KBM-7 (cell line): ENCODE data around the gene DNAJC5.

Experiments used
- DNase-seq: peaks from one replicate; pipeline ENCODE4 v3.0.0-alpha.2; 2015
- in situ Hi-C: fragments of 300-500 bp; cut with MboI; formaldehyde crosslinking; loops from 2 replicates; pipeline ENCODE4 v1.14.3; 2020; ENCODE audit warnings: low sequenced_read_pairs, low pct_unique_long_range_greater_than_20kb, mixed read lengths

Gene DNAJC5

DNA sequence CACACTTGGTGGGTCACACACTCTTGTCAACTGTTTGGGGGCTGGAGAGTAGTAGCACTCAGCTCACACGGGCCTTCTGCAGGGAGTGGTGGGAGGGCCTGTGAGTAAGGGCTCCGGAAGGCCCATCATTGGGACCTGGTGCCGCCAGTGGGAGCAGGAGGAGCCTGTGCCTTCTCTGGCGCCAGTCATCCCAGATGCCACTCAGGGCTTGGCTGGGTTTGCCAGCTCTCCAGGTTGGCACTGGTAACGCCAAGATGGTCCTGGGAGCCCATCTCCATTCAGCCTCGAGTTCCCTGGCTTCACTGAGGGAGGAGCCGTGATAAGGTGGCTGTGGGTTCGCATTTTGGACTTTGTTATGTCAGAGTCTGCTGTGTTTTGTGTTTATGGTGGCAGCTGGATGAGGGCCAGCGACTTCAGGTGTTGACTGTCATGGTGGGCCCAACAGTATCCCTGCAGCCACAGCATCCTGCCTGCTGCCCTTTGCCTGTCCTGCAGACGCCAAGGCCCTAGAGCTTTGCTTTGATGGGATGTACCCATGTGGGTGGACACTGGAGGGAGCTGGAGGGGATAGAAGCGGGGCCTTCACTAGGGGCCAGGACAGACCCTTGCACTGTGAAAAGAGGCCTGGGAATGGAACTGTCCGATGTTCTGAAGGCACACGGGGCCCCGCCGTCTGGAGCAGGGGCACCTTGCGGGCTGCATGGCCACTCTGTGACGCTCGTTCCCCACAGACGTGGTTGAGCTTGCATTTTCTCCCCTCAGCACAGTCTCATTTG lies 13.3 kb upstream of the DNAJC5 start:
- no peak for DNase-seq
- in situ Hi-C loops, result no loop called here

DNA sequence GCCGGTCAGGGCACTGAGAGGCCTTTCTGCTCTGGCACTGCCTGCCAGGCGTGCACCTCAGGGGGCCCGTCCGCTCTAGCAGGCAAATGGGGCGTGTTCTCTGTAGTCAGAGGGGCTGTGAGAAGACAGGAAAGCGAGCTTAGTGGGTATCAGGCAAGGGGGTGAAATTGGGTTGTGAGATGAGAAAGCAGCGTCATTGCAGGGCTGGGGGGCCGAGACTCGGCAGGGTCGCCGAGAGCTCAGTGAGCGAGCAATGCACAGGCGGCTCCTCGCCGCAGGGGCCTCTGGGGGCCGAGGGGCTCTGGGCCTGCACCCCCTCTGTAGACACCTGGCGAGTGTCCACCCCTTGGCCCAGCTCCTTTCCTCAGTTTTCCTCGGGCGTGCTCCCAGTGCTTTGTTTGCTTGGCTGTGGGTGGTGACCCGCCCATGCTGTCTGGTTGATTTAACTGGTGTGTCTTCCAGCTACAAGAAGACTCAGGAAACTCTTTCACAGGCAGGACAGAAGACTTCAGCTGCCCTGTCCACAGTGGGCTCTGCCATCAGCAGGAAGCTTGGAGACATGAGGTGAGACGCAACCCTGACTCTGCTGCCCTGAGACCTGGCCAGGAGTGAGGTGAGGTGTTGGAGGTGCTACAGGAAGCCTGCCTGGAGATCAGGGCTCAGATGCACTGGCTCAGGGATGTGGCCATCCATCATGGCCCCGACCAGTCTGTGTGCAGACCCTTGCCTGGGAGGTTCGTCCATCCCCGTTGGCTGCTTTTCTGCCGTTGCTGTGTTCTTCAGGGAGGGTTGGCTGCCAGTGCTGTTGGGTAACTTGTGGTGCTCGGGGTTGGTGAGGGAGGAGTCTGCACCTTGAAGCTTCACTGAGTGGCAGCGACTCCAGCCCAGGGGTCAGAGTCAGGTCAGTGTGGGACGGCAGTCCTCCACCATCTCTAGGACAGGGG lies 12.4 kb upstream of the DNAJC5 start:
- in situ Hi-C loops, result no loop called here

DNA sequence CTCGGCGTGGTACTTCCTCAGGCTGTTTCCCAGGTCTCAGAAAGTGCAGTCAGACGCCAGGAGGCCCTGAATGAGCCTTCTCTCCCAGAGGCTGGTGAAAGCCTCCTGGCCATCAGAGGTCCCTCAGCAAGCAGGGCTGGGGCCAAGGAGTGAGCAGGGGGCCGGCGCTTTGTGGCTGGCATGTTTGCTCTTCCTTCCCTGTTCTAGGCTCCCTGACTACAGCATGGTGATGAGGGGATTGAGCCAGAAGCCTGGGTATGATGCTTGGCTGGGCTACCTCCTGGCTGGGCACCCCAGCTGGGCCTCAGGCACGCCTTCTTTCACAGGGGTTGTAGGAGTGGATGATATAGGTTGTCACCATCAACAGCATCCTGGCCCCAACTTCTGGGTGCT lies 11.7 kb upstream of the DNAJC5 start:
- in situ Hi-C loops, result no loop called here
- no peak for DNase-seq

More for the DNA sequence above, 12.4 kb upstream of the DNAJC5 start:
- no peak for DNase-seq

DNA sequence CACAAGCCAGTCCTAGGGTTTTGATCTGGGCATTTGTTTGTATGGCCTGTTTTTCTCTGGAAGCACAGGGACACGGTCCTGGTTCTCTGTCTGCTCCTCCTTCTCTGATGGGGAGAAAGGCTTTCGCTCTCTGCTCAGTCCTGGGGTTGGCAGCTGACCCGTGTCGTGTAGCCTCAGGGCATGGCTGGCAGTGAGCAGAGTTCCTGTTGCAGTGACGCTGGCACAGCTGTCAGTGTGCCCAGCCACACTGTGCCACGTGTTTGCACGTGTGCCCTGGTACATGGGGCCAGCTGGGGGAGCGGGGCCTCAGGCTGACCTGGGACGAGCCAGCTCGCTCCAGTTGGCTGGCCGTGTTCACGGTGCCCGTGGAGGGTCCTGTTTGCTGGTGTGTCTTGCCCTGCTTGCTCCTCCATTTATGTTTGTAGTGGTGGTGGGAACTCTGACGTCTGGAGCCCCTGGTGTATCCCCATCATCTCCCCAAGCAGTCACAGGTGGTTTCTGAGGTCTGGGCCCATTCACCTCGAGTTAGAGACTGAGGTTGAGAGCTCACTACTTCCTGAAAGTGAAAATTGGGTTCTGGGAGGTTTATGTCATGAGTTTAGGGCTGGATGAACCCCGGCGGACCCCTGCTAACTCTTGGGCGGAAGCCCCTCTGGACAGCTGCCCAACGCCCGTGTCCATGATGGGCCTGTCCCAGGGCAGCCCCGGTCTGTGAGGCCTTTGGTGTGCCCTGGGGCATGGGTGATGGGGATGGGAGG lies 10.2 kb upstream of the DNAJC5 start:
- in situ Hi-C loops, result no loop called here
- DNase-seq, result no peak

DNA sequence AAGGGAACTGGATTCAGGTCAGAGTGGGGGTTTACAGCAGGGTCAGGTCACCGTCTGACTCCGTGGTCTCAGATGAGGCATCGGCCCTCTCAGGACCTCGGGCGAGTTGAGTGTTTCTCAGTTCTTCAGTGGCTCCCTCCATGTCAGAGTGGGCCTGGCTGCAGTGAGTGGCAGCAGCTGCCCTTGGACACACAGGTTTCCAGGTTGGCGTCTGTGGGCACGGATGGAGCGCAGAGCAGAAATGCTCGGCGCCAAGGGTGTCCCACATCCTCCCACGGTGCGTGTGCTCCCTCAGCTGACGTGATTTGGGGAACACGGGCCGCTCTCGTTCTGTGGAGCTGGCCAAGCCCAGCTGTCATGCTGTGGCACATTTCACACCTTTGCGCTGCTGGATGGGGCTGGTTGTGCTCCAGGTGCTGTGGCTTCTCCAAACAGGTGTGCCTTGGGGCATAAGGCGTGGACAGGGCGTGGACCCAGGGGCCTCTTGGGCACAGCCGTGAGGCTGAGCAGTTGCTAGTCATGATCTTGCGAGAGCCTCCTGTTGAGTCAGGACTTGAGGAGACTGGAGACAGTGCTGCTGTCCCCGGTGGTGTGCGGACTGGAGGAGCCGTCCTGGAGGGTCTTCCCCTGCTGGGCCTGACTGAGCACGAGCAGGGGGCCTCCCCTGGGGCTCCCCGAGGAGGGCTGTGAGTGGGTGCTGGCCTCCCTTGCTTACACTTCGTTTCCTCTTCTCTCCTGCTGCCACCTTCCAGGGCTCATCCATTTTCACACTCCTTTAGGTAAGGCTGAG lies 9.5 kb upstream of the DNAJC5 start:
- in situ Hi-C loops, result no loop called here
- no peak for DNase-seq

DNA sequence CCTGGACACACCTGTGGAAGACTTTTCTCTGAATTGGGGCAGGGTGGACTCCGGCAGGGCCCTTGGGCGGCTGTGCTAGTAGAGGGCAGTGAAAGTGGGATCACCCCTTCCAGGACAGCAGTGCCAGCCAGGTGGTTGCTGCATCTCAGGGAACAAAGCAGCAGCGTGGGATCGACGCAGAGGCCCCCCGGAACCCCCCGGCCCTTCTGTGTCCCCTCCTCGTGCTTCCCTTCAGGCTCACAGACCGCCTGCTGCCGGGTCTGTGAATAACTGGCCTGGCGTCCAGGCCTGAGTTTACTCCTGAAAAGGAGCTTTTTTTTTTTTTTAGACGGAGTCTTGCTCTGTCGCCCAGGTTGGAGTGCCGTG lies 8.9 kb upstream of the DNAJC5 start:
- in situ Hi-C loops, result no loop called here
- no peak for DNase-seq

DNA sequence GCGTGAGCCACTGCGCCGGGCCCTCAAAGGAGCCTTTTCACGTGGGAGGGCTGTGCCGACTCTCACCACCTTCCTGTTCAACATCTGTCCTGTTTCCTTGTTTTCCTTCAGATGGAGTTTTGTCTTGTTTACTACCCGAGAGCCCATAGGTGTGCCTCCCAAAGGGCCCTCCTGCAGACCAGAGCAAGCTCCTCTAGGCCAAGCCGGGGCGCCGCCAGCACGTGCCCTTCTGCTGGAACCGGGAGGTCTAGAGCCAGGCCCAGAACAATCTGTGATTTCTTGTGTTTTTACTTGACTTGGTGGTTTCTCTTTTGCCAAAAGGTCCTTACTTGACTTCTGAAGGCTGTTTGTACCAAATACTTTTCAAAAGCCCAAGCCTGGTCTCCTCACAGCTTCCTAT lies 8.0 kb upstream of the DNAJC5 start:
- no peak for DNase-seq
- in situ Hi-C loops, result no loop called here

DNA sequence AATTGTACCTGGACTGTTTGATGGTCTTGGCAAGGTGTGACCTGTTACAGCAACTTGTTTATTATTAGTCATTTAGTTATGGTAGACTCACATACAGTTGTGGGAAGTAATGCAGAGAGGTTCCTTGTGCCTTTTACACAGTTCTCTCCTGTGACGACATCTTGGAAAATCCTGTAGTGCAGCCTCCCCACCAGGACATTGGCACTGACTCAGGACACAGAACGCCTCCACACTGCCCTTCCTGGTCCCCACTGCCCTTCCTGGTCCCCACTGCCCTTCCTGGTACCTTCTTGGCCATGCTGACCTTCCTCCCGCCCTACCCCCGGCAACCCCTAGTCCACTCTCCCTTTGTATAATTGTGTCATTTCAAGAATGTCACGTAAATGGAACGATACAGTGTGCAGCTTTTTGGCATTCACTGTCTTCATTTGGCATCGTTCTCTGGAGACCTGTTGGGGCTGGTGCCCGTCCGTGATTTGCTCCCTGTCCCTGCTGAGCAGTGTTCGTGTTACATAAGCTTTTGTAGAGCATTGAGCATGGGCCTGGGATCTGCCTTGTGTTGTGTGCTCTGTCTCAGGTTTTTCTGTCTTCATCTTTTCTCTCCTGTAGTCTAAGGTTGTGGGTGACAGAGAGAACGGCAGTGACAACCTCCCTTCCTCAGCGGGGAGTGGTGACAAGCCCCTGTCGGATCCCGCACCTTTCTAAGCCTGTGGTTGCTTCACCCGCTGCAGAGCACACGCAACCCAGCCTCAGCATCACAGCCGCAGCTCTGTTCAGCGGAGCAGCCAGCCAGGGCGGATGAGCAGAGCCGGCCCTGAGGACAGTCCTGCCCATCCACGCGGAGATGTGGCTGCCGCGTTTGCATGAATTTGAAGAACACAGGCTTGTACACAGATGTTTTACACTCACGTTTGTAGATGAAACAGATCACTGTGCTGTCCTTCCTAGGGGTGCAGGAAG lies 5.4 kb upstream of the DNAJC5 start:
- no peak for DNase-seq

DNA sequence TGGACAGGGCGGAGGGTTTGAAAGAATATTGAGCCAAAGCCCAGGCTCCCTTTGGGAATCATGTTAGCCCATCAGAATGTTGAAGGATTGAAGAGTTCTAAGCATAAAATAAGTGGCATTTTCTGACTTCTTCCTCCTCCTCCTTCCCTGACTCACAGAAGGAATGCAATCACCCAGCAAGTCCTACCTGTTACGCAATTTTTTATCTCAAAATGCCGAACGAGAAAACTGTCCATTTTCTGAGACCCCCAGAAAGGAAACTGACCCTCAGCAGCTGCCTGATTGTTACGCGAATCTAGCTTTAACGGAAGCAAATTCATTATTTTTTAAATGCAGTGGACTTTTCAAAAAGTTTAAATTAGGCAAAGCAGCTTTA lies 4.7 kb upstream of the DNAJC5 start:
- in situ Hi-C loops, result no loop called here
- DNase-seq, result no peak

More for the DNA sequence above, 5.4 kb upstream of the DNAJC5 start:
- in situ Hi-C loops, result no loop called here

DNA sequence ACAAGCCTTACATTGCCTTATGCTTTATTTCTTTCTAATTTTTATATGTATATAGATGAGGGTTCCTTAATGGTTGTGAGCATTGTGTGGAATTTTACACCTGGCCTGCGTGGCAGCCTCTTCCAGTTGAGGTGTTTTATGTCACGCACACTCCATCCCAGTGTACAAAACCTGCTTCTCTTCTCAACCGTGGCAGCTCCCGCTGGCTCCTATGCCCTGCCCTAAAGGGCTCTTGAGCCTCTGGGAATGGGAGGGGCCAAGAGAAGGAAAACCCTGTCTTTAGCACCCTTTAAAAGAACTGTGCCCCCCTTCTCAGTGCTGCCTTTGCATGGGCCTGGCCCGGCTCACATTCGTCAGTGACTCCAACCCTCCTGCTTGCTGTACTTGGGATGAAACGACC lies 4.3 kb upstream of the DNAJC5 start:
- no peak for DNase-seq
- in situ Hi-C loops, result no loop called here

DNA sequence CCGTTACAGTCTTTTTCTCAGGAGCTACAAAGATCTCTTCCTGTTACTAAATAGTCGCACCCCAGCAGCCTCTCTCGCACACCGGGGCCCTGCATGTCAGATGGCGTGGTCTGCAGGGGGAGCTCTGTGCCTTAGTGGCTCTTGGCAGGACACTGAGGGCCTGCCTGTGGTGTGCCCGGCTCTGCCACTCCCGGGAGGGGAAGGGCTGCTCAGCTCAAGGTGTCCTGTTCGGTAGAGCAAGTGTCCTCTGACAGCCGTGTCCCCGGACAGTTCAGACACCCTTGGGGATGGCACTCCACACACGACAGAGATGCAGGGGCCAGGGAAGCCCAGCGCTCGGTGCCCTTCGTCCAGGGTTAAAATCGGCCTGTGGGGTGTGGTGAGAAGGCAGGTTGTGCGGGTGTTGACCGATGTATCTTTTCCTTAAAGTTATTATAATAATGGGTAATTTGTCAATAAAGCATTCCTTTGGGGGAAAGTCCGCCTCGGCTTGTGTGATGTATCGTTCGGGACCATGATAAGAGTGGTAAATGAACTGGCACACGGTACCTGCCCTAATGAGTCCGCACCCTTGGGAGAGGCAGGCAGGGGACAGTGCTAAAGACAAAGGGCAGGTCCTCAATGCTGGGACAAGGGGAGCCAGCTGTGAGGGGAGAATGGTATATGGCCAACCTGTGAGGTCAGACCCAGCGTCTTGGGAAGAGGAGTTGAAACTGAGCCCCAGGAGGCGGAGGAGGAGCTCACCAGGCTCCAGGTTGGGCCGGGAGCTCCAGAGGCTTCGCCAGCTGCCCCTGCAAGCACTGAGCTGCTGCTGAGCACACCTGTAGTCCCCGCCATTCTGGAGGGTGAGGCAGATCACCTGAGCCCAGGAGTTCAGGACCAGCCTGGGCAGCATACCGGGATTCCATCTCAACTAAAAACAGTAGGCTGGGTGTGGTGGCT lies 3.6 kb upstream of the DNAJC5 start:
- in situ Hi-C loops, result no loop called here
- DNase-seq, result peak; percentile 9

DNA sequence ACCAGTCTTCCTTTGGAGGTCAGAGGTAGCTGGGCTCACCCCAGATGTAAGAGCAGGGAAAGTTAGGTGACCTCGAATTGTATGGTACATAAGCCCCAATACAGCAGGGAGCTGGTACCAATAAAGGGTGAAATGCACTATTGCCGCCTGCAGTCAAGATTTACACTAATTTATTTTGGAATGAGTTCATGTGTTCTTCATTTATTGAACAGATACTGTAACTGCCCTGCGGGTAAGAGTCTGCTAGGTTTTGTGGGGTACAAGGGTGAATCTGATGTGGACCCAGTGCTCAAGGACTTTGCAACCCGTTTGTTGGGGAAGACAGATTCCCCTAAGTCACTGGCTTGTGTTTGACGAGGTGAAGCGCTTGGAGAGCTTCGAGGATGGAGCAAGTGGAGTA lies 2.5 kb upstream of the DNAJC5 start:
- in situ Hi-C loops, result no loop called here

DNA sequence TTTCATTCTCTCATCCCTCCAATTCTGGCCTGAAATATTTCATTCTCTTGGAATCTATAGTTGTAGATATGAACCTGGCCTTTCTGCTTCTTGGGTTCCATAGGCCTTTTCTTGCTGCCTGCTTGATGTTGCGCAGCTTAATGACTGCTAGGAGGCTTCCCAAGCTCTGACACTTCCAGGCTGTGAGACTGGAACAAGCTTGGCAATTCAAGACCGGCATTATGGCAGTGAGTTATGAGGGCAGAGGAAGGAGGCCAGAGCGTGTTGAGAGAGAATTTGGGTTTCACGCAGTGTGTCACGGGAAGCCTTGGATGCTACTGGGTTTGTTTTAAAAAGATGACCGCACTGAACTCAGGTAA lies 948 bp upstream of the DNAJC5 start:
- in situ Hi-C loops, result no loop called here
- no peak for DNase-seq

More for the DNA sequence above, 2.5 kb upstream of the DNAJC5 start:
- DNase-seq, result no peak

DNA sequence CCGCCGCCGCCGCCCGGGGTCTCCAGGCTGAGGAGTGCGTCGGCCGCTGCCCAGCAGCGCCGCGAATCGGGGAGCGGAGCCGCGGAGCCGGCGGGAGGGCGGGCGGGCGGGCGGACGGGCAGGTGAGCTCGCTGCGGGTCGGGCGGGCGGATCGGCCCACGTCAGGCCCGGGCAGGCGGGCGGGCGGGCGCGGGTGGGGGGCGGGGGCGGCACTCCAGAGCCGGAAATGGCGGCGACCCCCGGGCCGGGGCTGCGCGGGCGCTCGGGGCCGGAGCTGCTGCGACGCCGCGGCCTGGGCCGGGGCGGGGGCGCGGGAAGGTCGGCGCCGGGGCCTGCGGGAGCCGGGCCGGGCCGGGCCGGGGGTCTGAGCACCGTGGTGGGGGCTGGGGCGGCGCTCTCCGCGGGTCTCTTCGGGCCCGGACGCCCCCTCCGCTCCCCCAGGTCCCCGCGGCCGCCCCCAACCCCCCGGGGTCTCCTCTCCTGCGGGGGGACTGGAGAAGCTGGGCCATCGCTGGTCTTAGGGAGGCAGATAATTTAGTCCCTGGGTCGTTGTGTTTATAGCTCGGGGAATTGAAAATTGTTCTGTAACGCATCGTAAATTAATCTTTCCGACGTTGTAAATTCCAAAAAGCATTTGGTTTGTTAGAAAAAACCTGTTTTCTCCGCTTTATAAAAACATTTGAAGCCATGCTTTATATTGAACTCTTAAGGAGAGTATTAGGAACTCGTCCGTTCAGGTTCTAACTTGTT lies 451 bp downstream of the DNAJC5 start:
- no peak for DNase-seq
- in situ Hi-C loops, result no loop called here

DNA sequence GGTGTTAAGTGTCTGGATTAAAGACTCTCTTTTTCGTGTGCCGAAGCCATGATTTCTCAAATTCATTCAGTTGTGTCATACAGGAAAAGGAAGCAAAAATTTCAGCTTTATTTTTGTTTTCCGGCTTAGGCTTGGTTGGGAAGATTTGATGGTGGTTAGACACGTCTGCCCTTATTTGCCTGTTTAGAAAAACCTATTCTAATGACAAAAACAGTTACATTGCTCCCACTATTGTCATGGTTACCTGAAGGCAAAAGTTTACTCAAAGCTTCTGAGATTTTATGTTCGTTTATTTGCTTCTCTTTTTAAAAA lies 982 bp downstream of the DNAJC5 start:
- in situ Hi-C loops, result no loop called here
- no peak for DNase-seq

DNA sequence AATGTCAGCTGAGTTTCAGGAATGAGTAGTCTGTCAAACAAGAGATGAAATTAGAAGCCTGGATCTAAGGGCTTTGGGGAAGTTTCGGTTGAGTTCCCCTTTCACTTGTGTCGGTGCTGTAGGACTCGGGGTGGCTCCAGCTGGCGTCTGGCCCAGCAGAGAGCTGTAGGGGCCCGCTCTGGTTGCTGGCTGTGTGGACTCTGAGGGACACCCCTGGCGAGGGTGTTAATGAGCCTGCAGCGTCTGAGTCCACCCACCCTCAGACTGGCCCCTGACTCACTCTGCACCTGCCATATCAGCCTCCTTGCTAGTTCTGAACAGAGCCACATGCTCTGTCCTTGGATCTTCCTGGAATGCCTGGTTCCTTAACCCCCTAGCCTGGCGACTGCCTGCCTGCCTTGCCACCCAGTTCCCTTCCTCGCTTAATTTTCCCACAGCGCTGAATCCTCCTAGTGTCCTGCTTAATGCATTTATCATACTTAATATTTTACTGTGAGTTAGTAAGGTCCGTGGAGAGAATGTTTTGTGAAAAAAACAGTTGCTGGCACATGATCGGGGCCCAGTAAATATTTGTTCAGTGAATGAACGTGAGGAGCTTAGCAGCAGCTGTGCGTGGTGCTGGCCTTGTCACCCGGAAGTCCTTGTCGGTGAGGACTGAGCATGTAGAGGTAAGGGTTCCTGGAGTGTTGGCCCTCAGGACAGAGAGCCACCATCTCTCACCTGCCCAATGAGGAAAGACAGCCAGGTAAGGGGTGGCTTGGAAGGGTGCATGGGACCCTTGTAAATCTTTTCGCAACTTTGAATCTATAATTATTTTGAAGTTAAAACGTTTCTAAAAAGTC lies 1.6 kb downstream of the DNAJC5 start:
- in situ Hi-C loops, result no loop called here
- peak; percentile 82 for DNase-seq
